Measurements from ENCODE around the gene ZMYND8. TPM values are rescaled to one million over a fixed set of nuclear protein-coding genes. Genes with fewer than 3 reads are reported as not detected.

The ZMYND8 gene
- total and polyA plus RNA-seq, 2 of the 8 experiments (the other 6 are each of a cell fraction or from before 2014, with no cell fraction given), result 50.5 to 163 TPM

DNA sequence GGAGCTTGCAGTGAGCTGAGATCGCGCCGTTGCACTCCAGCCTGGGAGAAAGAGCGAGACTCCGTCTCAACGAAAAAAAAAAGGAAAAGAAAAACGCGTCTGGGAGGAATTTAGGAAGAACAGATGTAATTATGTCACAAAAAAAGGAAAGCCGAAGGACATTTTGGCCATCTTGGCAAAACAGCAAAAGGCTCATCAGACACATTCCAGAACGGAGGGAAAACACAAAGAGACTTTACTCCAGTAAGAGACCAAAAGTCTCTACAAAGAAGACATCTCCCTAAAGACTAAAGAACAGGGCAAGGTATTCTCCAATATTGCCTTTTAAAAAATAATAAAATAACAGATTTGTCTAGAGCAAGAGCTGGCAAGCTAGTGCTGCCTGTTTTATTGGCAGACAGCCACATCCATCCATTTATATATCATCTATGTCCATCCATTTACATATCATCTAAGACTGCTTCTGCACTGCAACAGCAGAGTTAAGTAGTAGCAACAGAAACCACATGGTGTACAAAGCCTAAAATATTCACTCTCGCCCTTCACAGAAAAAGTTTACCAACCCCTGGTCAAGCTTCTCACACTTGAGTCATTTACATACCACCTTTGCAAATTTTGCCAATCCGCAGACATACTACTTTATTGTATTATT is 133.9 kb downstream of the ZMYND8 start:
- ChIA-PET CTCF (ENCODE audit: partially characterized antibody) (interaction anchor here (0.6 to 2.4 kb wide), 6 partner anchors 9 to 162 kb away, joined by 3 to 15 read pairs (median 6); no protein-coding TSS in a partner anchor), POLR2A (ENCODE audit: partially characterized antibody) (no interaction called here)
- FAIRE-seq (no peak), DNase-seq (ENCODE audit: low read depth in 1 of 2, low spot score in 2 of 2) (no peak)
- H3K4me3 ChIP-seq (ENCODE audit: extremely low read depth in 1 of 4, insufficient read depth in 2 of 4, low read depth in 3 of 4, low read length in 4 of 4), result no peak overlapping the region
- no peak overlapping the region for H2BK12ac ChIP-seq (ENCODE audit: low read depth, low read length)
- no peaks in the 10 kb centered on the region for H3K4me1 ChIP-seq (replicated peaks in 1 of 4; ENCODE audit: control insufficient read depth in 3 of 4, insufficient read depth in 4 of 4, low read length in 3 of 4)
- H3K36me3 ChIP-seq (ENCODE audit: control insufficient read depth in 2 of 4, insufficient read depth in 4 of 4, low read length in 3 of 4), result peaks cover 34 to 94% (median 66%) of the 10 kb centered on the region in 4 experiments
- TF ChIP-seq GABPA (IDR thresholded peaks at IDR 0.05; ENCODE audit: borderline replicate concordance, insufficient read depth, low read length), result no peak
- no peak for TF ChIP-seq POLR2AphosphoS5 (IDR thresholded peaks at IDR 0.05; ENCODE audit: low read depth, low read length)
- no peak for TF ChIP-seq HDAC6 (IDR thresholded peaks at IDR 0.05; ENCODE audit: low read depth, low read length)
- no peak for TF ChIP-seq JUND (IDR thresholded peaks at IDR 0.05; ENCODE audit: low read length)
- TF ChIP-seq SIN3A (conservative IDR thresholded peaks at IDR 0.05 in 1 of 2, IDR thresholded peaks at IDR 0.05 in 1 of 2; ENCODE audit: low read depth in 1 of 2, low read length in 2 of 2), result no peak
- no peak for TF ChIP-seq BCL11A (IDR thresholded peaks at IDR 0.05; ENCODE audit: low read depth in 2 of 2, low read length in 2 of 2)
- TF ChIP-seq CTBP2 (IDR thresholded peaks at IDR 0.05; ENCODE audit: borderline replicate concordance, insufficient read depth, insufficient read length, low read length), result no peak
- no peak for TF ChIP-seq SIX5 (IDR thresholded peaks at IDR 0.05; ENCODE audit: low read depth, low read length)
- TF ChIP-seq BRCA1 (IDR thresholded peaks at IDR 0.05; ENCODE audit: low read depth, low read length), result no peak
- TF ChIP-seq SIRT6 (IDR thresholded peaks at IDR 0.05; ENCODE audit: low read length), result no peak
- TF ChIP-seq CBX8 (IDR thresholded peaks at IDR 0.05; ENCODE audit: borderline replicate concordance, low read depth, low read length), result no peak
- no peak for TF ChIP-seq KDM5A (IDR thresholded peaks at IDR 0.05; ENCODE audit: low read length)
- no peak for TF ChIP-seq CHD1 (IDR thresholded peaks at IDR 0.05; ENCODE audit: low read depth, low read length)
- no peak for TF ChIP-seq SAP30 (IDR thresholded peaks at IDR 0.05; ENCODE audit: insufficient read depth, insufficient replicate concordance, low read length)
- no peak overlapping the region for H4K5ac ChIP-seq (ENCODE audit: insufficient read length, low read depth, low read length)
- H3K18ac ChIP-seq (ENCODE audit: extremely low read depth, low read length), result no peak overlapping the region
- peaks cover 0 to 2% of the 10 kb centered on the region in 2 experiments for H4K20me1 ChIP-seq (replicated peaks in 1 of 2; ENCODE audit: control insufficient read depth in 1 of 2, insufficient read depth in 2 of 2, low read length in 2 of 2)
- H3K9me3 ChIP-seq (ENCODE audit: insufficient read depth in 2 of 2, low read depth in 1 of 2, low read length in 1 of 2), result no peaks in the 10 kb centered on the region
- H4K91ac ChIP-seq (replicated peaks; ENCODE audit: insufficient read length, low read length), result no peak overlapping the region
- no peak overlapping the region for H3K56ac ChIP-seq (replicated peaks; ENCODE audit: insufficient read length, low read depth, low read length)
- H2AFZ ChIP-seq (ENCODE audit: low read length), result no peak overlapping the region
- H2BK120ac ChIP-seq (replicated peaks; ENCODE audit: low read depth, low read length), result no peak overlapping the region
- H3K79me2 ChIP-seq (ENCODE audit: control insufficient read depth in 1 of 2, insufficient read depth in 2 of 2, low read length in 2 of 2), result peaks cover 0 to 9% of the 10 kb centered on the region in 2 experiments; a peak in 1 of 4 replicates
- H3K4me2 ChIP-seq (ENCODE audit: insufficient read depth in 1 of 2, low read depth in 2 of 2, low read length in 2 of 2), result no peak overlapping the region
- peaks cover 3% of the 10 kb centered on the region for H3K79me1 ChIP-seq (ENCODE audit: low read depth, low read length)
- H3K23me2 ChIP-seq (ENCODE audit: low read depth, low read length), result no peaks in the 10 kb centered on the region
- 92% methylated on average over 4 of the region's 12 CpGs; no CpG with 5 or more reads in 1 of the 2 experiments for WGBS, 2 experiments (ENCODE audit: extremely low coverage in 1 of 2, insufficient coverage in 1 of 2, insufficient read length in 1 of 2, insufficient replicate concordance in 2 of 2, low coverage in 1 of 2, low lambda C conversion rate in 2 of 2, missing lambda C conversion rate in 1 of 2)
- no peak overlapping the region for H2BK5ac ChIP-seq (ENCODE audit: low read depth, low read length)
- H4K8ac ChIP-seq (ENCODE audit: extremely low read depth, insufficient read depth, low read length), result no peak overlapping the region
- H3K14ac ChIP-seq (ENCODE audit: insufficient read length), result no peak overlapping the region
- no peak overlapping the region for H2BK20ac ChIP-seq (ENCODE audit: low read length)
- H3K27ac ChIP-seq (ENCODE audit: low read depth, low read length), result no peak overlapping the region
- H3K27me3 ChIP-seq (replicated peaks in 1 of 4; ENCODE audit: control insufficient read depth in 3 of 4, extremely low read depth in 1 of 4, insufficient read depth in 3 of 4, low read length in 3 of 4), result no peaks in the 10 kb centered on the region
- no peak overlapping the region for H3K9ac ChIP-seq (replicated peaks in 1 of 4; ENCODE audit: extremely low read depth in 1 of 4, low read depth in 3 of 4, low read length in 3 of 4)
- no peak overlapping the region for H3K4ac ChIP-seq (replicated peaks; ENCODE audit: insufficient read length, low read depth, low read length)
- H2BK15ac ChIP-seq (ENCODE audit: low read length), result no peak overlapping the region
- no peak overlapping the region for H3K23ac ChIP-seq (ENCODE audit: insufficient read length)
- no peak overlapping the region for H2AK5ac ChIP-seq (ENCODE audit: low read depth, low read length)

All from H1 (cell line).